ENCODE measurements around the gene HMGCLL1.

GRCh38 chr6:55524441-55524840, 54.6 kb downstream of the HMGCLL1 start:
- no peak for TF ChIP-seq CTCF (IDR thresholded peaks at IDR 0.05)
- no peak for TF ChIP-seq ZFX (IDR thresholded peaks at IDR 0.05; ENCODE audit: borderline replicate concordance)

Data from 22Rv1 (cell line).